HS-27A (cell line): ENCODE measurements around the gene CHMP4B.
A peak's percentile ranks its signal among the peaks of the same experiment; 100 is the strongest.

Experiments
- DNase-seq: peaks from one replicate; pipeline ENCODE4 v3.0.0-alpha.2; 2012; ENCODE audit warnings: low read depth, missing footprints

The CHMP4B gene, protein sequence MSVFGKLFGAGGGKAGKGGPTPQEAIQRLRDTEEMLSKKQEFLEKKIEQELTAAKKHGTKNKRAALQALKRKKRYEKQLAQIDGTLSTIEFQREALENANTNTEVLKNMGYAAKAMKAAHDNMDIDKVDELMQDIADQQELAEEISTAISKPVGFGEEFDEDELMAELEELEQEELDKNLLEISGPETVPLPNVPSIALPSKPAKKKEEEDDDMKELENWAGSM

GRCh38 chr20:33810885-33811775 lies at the start of gene CHMP4B:
Gene CHMP4B, plus strand, starts transcription at chr20:33811348. Its CDS starts 121 bp downstream, at chr20:33811469.
- peak; percentile 96 for DNase-seq

GRCh38 chr20:33761698-33762250 lies 49.4 kb upstream of the CHMP4B start:
- DNase-seq, result no peak

DNA sequence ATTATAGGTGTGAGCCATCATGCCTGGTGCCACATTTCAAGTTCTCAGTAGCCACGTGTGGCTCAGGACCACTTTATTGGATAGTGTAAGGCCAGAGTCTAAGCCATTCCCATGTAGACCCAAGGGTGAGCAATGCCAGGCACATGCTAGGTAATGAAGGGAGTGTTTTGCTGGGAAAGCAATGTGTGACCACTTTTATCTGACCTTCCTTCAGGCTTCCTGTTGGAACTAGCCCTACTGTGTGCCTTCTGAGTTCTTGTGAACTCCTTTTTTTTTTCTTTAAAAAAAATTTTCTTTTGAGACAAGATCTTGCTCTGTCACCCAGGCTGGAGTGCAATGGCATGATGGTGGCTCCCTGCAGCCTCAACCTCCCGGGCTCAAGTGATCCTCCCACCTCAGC lies 46.0 kb upstream of the CHMP4B start:
- no peak for DNase-seq

DNA sequence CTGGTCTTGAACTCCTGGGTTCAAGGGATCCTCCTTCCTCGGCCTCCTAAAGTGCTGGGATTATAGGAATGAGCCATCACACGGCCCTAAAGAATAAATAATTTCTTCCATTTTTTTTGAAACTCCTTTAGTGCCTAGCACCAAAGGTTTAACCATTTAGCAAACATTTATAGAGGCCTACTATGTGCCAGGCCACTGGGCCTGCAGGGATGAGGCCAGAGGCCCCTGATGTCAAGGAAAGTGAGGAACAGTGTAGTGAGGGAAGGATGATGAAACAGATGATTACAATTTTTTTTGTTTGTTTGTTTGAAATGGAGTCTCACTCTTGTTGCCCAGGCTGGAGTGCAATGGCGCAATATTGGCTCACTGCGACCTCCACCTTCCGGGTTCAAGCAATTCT lies 45.6 kb upstream of the CHMP4B start:
- DNase-seq, result no peak

GRCh38 chr20:33766686-33767085 lies 44.5 kb upstream of the CHMP4B start:
- DNase-seq, result no peak

DNA sequence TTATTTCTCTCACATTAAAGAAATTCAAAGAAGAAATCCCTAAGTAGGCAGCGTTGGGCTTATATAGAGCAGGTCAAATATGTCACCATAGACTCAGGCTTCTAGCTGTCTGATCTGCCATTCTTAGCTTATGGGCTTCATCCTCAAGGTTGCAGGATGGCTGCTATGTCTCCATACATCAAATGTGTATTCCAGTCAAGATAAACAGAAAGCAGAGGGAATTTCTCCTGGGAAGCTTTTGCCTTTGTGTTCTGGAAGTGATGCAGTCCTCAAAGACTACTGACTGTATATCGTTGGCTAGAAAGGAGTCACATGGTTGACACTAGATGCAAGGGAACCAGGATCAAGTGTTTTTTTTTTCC lies 43.4 kb upstream of the CHMP4B start:
- no peak for DNase-seq

- DNase-seq, result no peak
These were observed 42.1 kb upstream of the CHMP4B start for GRCh38 chr20:33769043-33769442.

DNA sequence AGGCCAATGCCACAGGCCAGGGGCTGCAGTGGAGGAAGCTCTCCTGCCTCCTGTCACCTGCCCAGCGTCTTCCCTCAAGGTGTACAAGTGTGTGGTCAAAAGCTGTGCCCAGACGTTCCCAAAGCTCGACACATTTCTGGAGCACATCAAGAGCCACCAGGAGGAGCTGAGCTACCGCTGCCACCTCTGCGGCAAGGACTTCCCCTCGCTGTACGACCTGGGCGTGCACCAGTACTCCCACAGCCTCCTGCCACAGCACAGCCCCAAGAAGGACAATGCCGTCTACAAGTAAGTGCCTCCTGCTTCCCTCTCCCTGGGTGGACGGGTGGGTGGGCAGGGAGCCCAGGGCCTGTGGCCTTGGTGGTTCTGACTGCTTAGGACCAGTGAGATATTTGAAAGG lies 41.1 kb upstream of the CHMP4B start:
- no peak for DNase-seq

DNA sequence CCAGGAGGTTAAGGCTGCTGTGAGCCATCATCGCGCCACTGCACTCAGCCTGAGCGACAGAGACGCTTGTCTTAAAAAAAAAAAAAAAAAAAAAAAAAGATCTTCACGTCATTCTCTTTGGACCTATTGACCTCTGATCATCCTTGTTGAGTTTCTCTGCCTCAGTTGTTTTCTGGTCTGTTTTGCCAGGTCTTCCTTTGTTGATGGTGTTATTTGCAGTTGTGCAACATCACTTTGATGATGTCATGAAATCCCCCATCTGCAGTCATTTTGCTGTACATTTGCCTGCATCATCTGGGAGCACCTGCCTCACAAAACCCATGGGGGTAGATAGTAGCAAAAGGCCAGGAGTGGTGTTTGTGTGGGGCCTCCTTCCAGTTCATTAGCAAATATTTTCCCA lies 39.2 kb upstream of the CHMP4B start:
- DNase-seq, result no peak

- no peak for DNase-seq
These were observed 38.7 kb upstream of the CHMP4B start for GRCh38 chr20:33772439-33772838.

GRCh38 chr20:33773412-33774089 lies 37.6 kb upstream of the CHMP4B start:
- no peak for DNase-seq

DNA sequence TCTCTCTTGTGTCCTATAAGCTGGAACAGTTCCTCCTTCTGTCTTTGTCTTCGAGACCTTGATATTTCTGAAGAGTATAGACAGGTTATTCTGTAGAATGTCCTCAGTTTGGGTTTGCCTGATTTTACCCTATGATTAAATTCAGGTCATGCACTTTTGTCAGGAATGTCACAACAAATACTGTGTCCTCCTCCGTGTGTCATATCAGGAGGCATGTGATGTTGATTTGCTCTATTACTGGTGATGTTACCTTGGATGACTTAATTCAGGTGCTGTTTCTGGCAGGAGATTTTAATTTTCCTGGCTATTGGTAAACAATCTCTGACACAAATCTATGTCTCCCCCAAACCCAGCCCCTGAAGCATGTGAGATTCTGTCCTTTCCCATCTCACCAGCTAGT lies 33.3 kb upstream of the CHMP4B start:
- no peak for DNase-seq

DNA sequence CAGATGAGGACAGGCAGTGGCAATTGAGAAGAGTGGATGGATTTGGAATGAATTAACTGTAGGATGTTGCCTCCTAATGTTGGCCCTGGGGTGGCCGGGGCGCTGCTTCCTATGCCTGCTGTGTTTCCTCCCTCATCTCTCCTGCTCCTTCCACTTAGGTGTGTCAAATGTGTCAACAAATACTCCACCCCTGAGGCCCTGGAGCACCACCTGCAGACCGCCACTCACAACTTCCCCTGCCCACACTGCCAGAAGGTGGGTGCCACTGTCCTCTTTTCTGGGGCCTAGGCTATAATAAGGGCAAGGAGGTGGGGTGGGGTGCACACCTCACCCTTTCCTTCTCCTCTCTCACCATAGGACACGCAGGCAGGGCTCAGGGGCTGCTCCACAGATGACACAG lies 30.0 kb upstream of the CHMP4B start:
- DNase-seq, result no peak

GRCh38 chr20:33781945-33782344 lies 29.2 kb upstream of the CHMP4B start:
- DNase-seq, result no peak

GRCh38 chr20:33783256-33783655 lies 27.9 kb upstream of the CHMP4B start:
- no peak for DNase-seq

DNA sequence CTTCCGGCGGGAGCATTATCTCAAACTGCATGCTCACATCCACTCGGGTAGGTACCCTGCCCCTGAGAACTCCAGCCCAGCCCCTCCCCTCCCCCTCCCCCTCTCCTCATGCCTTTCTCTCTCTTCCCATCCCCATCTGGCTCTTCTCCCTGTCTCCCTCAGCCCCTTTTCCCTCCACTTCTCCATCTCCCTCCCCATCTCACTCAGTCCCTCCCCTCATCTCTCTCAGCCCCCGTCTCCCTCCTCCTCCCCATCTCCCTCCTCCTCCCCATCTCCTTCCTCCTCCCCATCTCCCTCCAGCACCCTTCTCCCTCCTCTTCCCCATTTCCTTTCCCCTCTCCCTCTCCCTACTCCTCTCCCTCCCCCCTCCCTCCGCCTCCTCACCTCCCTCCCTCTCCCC lies 27.3 kb upstream of the CHMP4B start:
- no peak for DNase-seq

DNA sequence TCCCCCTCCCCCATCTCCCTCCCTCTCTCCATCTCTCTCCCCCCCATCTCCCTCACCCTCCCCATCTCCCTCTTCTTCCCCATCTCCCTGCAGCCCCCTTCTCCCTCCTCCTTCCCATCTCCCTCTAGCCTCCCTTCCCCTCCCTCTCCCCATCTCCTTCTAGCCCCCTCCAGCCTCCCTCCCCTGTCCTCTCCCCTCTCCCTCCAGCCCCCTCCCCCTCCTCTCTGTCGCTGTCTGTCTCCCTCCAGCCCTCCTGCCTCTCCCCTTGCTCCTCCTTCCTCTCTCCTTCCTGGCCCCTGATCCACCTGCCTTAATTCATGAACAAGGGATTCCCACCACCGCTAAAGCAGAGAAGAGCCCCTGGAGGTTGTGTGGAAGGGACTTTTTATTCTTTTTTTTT lies 26.9 kb upstream of the CHMP4B start:
- DNase-seq, result no peak

DNA sequence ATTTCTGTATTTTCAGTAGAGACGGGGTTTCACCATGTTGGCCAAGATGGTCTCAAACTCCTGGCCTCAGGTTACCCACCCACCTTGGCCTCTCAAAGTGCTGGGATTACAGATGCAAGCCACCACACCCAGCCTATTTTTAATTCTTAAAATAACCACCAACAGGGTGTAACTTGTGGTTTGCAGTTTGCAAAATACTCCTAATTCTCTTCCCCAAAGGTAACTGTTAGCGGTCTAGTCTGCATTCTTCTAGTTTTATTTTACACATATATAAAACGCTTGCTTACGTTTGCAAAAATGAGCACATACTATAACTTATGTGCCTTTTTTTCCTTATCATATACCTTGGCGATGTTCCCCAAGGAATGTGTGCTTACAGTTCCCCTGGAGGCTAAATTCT lies 25.6 kb upstream of the CHMP4B start:
- DNase-seq, result no peak

DNA sequence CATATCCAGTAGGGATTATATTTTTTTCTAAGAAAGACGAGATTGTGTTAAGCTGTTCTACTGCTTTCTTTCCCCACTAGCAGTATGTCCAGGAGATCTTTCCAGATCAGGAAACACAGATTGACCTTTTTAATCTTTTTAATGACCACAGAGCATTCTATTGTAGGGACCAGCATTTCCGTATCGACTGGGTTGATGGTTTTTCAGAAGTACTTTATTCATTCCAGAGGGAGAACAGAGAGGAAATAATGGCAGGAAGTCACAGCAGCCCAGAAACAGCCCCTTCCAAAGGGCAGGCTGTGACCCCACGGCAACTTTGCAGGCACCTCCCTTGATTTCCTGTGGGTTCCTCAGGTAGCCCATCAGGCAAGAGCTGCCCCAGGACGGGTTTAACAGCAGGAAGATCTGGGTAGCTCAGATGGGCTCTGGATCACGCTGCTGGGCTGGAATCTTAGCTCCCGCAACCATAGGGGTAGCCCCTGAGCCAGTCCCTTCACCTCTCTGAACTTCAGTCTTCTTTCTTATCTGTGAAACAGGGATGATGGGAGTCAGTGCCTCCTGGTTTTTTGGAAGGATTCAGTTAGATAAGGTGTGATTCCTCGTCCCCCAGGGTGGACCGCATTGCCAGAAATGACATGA lies 23.8 kb upstream of the CHMP4B start:
- DNase-seq, result no peak

DNA sequence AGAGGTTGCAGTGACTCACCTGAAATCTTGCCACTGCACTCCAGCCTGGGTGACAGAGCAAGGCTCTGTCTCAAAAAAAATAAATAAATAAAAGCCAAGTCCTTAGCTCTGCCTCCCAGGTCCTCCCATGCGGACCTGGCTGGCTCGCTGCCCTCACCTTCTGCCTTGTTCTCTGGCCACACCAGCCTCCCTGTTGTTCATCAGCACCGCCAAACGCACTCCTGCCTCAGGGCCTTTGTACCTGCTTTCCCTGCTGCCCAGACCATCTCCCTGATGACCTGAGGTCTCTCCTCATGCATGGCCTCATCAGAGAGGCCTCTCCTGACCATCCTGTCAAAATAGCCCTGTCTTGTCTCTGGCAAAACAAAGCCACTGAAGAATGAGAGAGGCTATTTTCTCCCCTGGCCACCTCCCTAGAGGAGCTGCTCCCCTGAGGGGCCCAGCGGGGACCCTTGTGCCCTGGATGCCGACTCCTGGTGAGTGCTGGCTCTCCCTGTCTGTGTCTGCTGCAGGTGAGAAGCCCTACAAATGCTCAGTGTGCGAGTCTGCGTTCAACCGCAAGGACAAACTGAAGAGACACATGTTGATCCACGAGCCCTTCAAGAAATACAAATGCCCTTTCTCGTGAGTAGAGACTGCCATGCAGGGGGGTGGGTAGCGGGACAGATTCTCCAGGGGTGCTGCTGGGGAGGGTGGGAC lies 22.6 kb upstream of the CHMP4B start:
- no peak for DNase-seq

- peak; percentile 81 for DNase-seq
These were observed 21.9 kb upstream of the CHMP4B start for GRCh38 chr20:33789109-33789857.
